GOT3 (cell line): ENCODE measurements around the gene THOC2.
"Not testable (repeated sequence)": the region's sequence is repeated elsewhere in the genome, so short reads cannot be mapped to it uniquely, and the experiment has no call there.

Experiments used
- DNase-seq: peaks from one replicate; lab custom pipeline; 2025; ENCODE audit warnings: mixed read lengths; lab: John Stamatoyannopoulos, UW

Gene THOC2

GRCh38 chrX:123580792-123581191 lies 152.1 kb downstream of the THOC2 start:
- DNase-seq: no peak

- not testable (repeated sequence) for DNase-seq
These were observed 158.8 kb downstream of the THOC2 start for GRCh38 chrX:123574027-123574426.

GRCh38 chrX:123570011-123570590 lies 162.8 kb downstream of the THOC2 start:
- DNase-seq: no peak

GRCh38 chrX:123563167-123563566 lies 169.7 kb downstream of the THOC2 start:
- no peak for DNase-seq

GRCh38 chrX:123562342-123563146 lies 170.3 kb downstream of the THOC2 start:
- DNase-seq: no peak

- DNase-seq: no peak
These were observed 171.2 kb downstream of the THOC2 start for GRCh38 chrX:123561439-123562215.

GRCh38 chrX:123550829-123551228 lies 182.0 kb downstream of the THOC2 start:
- no peak for DNase-seq
